ENCODE results near the gene PNISR.
"Not testable (repeated sequence)": the region's sequence is repeated elsewhere in the genome, so short reads cannot be mapped to it uniquely, and the experiment has no call there.

PNISR gene, protein sequence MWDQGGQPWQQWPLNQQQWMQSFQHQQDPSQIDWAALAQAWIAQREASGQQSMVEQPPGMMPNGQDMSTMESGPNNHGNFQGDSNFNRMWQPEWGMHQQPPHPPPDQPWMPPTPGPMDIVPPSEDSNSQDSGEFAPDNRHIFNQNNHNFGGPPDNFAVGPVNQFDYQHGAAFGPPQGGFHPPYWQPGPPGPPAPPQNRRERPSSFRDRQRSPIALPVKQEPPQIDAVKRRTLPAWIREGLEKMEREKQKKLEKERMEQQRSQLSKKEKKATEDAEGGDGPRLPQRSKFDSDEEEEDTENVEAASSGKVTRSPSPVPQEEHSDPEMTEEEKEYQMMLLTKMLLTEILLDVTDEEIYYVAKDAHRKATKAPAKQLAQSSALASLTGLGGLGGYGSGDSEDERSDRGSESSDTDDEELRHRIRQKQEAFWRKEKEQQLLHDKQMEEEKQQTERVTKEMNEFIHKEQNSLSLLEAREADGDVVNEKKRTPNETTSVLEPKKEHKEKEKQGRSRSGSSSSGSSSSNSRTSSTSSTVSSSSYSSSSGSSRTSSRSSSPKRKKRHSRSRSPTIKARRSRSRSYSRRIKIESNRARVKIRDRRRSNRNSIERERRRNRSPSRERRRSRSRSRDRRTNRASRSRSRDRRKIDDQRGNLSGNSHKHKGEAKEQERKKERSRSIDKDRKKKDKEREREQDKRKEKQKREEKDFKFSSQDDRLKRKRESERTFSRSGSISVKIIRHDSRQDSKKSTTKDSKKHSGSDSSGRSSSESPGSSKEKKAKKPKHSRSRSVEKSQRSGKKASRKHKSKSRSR

DNA sequence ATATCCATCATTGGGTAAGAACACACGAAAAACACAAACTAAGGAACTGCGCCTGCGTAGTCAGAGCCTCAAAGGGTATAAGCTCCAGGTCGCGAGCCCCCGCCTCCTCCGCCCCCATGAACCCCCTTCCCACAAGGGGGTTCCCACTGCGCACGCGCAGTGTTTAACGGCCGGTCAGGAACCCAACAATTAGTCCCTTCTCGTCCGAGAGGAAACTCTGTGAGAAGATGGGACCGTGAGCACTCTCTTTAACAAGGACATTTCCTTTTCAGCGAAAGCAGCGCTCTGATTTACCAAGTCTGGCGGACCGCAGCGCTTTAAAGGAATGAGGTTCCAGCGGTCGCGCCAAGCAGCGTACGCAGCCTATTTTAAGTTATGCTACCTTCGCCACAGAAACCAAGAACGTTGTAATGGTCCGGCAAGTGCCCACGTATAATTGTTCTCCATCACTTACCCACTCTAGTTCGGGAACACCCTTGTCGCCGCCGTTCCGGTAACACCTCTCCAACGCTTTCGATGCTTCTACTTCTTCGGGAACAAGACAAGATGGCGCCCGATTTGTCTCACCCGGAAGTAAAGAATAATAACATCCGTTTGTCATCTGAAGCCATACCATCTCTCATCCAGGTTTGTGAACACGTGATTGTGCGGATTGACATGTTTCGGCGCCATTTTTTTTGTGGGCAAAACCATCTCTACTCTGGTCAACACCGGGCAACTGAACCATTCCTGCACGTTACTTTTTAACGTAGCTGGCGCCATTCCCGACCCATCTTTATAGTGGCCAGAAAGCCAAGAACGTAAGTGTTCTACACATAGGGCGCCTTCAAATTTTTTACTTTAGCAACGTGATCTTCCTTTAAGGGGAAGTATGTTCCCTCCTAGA lies at the start of gene PNISR:
PNISR (minus strand) TSS at position 548 of the 886 bp plus-strand sequence. CDS start 10,649 bp downstream, outside the sequence.
- peak; percentile 85 for DNase-seq

DNA sequence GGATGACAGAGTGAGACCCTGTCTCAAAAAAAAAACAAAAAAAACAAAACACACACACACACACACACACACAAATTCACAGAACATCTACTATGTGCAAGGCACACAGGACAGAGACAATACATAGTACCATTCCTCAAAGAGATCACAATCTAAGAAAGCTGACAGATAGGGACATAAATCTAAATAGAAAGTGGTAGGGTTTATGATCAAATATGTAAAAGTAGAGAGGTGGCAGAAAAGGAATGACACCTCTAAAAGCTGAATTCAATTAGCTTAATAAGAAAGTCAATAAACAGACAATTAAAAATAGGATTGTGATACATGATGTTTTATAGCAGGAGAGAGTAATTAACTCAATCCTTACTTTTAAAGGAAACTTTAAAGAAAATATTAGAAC lies 48.6 kb upstream of the PNISR start:
- no peak for DNase-seq

DNA sequence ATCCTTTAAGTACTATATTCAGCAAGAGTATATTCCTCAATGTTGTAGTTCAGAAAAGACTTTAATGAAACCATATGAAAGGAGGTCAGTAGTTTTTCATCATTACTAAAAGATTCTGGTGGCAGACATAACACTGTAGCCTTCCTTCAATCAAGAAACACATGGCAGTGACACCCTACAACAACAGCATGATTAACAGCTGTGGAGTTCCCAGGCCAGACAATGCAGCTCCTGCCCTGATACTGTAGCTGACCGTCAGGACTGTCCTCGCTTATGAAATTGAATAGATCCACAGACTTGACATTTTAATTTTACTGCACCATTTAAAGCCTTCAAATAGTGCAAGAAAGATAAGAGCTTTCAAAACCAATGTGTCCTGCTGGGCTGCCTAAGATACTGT lies 46.5 kb upstream of the PNISR start:
- no peak for DNase-seq

DNA sequence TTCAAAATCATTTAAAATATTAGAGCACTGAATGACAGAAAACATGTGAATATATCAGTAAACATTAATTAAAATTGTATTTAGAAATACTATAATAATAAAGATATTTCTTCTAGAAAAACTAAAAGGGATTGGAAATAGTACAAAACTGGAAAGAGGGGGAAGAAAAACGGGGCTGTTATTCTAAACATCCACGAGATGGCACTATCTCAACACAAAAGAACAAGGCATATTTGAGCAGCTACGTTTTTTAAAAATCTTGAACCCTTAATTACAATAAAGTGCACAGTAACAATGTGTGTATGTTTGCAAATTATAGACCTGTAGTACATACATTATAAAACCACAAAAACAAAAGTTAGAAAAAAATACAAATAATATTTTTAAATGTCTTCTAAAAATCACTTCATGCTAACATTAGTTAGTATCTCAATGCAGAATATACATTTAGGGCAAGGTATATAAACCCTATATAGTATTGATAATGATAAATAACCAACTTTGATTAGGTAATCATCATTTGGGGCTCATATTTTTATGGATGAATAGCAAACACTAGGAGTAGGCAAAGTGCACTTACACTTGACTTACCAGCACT lies 42.5 kb upstream of the PNISR start:
- DNase-seq = peak; percentile 15

DNA sequence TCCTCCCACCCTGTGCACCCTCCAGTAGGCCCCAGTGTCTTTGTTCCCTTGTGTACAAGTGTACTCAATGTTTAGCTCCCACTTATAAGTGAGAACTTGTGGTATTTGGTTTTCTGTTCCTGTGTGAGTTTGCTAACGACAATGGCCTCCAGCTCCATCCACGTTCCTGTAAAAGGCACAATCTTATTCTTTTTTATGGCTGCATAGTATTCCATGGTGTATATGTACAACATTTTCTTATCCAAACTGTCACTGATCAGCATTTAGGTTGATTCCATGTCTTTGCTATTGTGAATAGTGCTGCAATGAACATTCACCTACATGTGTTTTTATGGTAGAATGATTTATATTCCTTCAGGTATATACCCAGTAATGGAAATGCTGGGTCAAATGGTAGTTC lies 34.0 kb upstream of the PNISR start:
- DNase-seq = not testable (repeated sequence)

DNA sequence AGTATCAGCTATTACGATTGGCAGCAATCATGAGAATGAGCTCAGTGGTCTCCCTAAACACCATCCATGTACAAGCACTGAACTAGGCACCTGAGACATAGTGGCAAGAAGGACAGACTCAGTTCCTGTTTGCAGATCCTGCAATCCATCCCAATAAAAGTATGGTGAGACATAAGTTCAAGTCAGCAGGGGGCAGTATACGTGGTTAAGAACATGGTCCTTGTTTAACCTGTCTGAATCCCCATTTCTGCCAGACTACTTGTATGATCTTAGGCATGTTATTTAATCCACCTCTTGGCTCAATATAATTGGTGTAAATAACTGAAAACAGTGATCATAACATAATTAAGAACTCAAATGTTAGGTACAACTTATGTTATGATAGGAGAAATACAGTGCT lies 33.2 kb upstream of the PNISR start:
- peak; percentile 16 for DNase-seq

DNA sequence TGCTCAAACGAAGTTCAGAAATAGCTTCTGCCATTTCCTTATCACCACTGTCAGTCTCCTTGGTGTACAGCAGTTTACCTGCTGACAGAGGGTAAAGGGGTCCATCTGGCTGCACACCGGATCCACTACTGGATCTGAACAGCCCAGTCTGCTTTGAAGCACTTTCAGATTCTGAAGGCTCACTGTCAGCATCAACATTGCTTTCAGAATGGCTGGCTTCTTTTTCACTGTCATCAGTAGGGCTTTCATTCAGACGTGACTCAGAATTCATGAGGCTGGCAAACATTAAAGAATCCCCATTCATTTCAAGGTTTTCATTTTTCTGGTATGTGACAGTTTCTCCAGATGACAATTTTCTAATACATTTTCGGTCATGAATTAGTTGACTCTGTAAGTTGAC lies 21.0 kb upstream of the PNISR start:
- no peak for DNase-seq

DNA sequence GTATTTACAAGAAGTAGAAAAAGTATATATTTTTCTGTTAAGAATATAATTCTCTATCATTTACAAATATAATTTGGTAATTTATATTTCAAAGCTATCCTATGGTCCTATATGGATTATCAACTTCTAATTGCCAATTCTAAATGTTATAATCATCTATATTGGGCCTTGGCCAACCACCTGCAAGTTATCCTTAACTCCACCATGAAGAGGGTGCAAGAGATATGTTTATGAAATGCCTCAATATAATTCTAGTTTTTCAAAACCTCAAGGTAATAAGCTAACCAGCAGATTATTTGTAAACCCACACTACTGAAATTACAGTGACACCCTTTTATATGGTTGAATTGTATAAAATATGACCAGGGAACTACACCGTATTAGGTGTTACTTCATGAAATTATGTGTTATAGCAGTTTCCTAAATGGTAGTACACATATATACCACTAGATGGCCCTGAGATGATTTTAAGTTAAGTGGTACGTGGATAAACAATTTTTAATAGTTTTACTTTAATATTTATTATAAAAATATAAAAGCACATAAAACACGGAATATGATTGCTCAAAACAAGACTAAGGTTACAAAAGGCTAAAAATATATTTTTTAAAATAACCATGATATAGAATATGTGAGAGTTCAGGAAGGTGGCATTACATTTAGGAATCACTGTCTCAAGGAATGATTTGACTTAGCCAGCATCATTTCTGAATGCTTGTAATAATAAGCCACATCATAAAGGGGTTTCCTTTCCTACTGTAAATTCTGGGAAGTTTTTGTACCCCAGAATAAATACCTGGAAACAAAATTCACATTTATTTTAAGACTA lies 9.8 kb upstream of the PNISR start:
- DNase-seq = peak; percentile 4

DNA sequence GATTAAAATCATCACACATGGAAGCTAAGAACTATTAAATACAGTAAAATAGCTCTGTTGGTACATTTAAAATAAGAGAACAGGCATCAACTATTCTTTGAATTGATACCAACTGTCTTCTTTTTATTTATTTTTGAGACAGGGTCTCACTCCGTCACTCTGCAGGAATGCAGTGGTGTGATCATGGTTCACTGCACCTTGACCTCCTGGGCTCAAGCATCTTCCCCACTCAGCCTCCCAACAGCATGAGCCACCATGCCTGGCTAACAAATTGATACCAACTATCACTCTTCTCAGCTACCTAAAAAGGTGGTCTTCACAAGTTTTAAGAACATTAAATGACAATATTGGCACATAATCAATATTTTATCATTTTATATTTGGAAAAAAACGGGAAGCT lies 7.8 kb upstream of the PNISR start:
- no peak for DNase-seq

DNA sequence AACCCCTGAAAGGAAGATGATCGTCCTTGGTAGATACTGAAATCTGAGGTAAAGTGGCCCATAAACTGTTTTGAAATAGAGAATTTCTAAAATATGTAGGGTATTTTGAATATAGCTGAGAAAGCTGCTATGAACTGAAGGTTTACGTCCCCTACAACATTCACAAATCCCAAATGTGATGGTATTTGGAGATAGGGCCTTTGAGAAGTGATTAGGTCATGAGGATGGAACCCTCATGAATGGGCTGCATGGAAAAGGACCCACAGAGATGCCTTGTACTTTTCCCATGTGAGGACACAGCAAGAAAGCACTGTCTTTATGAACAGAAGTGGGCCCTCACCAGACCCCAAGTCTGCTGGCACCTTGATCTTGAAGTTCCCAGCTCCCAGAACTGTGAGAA lies 6.8 kb upstream of the PNISR start:
- no peak for DNase-seq

DNA sequence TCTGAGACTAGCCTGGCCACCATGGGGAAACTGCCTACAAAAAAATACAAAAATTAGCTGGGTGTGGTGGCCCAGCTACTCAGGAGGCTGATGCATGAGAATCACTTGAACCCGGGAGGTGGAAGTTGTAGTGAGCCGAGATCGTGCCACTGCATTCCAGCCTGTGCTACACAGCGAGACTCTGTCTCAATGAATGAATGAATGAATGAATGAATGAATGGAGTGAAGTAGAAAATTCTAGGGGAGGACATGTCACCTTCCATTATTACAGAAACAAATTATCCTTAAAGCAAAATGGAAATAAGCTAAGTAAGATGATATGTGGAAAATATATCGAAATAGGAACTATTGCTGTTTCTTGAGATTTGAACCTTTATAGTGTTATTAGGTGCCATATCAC lies 2.9 kb upstream of the PNISR start:
- no peak for DNase-seq

DNA sequence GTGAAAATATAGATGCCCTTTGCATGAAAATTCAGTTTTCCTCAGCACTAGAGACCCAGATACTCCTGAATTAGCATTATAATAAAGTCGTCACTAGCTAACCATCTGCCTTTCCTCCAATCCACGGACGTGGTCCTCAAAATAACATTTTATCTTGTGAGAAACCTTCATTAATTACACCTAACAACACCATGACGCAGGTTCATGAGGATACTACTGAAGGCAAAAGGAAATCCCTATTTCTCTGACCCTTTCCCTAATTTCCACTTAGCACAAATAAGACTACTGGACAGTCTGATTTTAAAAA lies 1.3 kb upstream of the PNISR start:
- DNase-seq = no peak

DNA sequence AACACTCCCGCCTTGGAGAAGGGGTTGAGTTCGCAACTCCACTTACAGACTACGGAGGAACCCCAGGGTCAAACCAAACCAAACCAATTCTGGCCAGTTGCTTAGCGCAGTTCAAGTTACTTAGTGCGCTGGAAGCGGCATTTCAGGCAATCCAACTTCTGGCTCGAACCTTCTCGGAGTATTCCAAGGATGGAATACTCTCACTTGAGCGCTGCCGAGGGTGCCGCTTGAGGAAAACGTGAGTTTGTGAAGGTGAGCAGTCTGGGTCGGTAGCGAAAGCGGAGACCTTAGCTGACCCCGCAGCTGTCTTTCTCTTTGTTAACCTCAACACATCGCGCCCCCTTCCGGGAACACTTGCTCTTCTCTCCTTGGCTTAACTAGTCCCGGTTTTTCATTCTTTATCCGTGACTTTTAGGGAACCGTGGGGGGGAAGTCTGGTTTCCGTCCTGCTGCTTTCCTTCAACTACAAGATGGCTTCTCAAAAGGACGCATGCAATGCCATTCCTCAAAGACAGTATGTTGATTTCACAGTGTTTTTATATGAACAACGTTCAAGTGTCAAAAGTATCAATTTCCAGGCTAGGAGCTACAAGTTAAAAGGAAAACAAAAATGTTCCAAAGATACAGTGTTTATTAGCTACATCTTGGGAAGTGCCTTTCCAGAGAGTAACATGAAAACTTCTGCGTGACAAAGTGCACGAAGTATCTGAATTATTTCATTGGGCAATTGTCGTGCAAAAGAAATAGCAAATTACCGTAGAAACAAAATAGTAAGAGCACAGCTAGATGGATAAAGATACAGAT lies 741 bp upstream of the PNISR start:
- DNase-seq = peak; percentile 85

DNA sequence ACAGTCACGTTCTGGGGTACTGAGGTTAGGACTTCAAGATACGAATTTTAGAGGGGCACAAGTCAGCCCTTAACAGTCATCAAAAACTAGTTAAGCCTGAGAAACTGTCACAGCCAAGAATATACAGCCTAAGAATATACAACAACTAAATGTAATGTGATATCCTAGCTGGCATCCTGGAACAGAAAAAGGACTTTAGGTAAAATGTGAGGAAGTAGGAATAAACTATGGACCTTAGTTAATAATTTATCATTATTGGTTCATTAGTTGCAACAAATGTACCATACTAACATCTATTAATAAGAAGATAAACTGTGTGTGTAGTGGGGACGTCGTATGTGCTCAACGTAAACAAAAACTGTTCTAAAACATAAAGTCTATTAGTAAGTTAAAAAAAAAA lies 1.1 kb downstream of the PNISR start:
- DNase-seq = no peak

DNA sequence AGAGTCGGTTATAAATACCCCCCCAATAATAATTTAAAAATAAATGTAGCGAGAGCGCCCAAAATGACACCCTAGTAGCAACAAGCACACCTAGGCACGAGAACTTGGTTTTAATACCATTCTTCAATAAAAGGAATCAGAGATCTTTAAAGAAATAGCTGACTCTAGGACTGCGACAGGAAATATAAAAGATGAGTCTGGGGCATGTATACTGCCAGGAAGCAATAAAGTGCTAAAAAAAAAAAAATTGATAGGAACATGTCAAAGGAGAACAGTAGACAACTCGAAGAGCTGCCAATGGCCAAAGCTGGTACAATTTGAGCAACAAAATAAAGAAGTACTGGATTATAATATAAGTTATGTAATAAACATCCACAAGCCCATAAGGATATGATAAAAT lies 2.2 kb downstream of the PNISR start:
- no peak for DNase-seq

DNA sequence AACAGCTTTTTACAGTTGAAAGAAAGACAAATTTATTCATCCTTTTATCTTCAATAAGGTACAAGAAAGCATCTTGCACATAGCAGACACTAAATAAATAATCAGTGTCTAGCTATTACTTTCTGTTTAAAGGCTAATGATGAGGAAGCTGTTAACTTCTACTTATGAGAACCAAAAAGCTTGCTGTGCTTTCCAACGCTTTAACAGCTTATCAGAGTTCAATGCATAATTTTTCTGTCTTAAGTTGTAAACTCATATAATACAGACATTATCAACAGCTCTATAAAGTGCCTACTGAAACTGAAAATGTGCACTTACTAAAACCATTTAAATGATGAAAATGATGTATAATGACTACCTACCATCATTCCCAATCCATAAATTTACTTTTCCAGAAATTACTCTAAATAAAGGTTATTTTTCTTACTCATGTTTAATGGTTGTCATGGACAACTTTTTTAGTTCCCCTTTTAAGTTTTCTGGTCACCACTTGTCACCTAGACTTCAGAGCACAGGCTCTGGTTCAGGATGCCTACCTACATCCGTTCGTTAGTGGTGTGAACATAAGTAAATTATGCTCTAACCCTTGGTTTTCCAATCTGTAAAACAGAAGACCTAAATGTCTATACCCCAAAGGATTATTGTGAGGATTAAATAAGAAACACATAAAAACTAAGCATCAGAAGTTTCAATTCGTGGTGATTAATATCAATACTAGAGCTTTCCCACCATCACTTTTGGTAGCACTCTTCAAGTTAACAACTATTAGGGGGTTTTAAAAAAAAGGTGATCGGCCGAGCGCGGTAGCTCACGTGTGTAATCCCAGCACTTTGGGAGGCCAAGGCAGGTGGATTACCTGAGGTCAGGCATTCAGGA lies 8.0 kb downstream of the PNISR start:
- no peak for DNase-seq

DNA sequence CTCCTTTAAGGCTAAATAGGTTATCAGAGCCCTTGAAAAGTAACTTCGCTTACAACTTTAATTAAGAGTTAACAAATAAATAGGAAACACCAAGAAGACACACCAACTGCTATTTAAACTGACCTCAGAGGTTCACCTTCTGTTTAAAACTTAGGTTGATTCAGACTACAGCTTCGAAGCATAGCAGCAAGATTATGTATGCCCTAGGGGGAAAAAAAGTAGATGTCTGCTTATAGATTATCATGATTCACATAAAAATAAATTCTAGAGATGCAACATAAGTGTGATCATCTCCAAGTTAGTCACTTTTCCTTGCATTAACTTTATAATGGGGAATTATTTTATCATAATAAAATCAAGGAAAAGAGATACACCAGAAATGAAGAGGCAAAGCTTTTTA lies 8.9 kb downstream of the PNISR start:
- no peak for DNase-seq

DNA sequence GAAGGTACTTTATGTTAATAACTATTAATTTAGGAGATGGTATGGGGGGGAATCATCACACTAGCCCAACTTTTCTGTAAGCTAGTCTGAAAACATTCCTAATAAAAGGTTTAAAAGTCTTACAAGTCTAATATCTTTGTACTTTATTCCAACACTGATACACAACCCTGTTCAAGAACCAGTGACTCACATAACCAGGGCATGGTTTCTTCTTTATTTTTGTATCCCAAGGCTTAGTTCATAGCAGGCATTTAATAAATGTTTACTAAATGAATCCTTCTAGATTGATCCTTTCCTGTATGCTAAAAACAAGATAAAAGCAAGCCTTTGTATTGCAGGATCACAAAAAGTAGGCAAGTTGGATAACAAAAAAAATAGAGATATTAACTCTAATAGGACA lies 9.7 kb downstream of the PNISR start:
- DNase-seq = no peak

DNA sequence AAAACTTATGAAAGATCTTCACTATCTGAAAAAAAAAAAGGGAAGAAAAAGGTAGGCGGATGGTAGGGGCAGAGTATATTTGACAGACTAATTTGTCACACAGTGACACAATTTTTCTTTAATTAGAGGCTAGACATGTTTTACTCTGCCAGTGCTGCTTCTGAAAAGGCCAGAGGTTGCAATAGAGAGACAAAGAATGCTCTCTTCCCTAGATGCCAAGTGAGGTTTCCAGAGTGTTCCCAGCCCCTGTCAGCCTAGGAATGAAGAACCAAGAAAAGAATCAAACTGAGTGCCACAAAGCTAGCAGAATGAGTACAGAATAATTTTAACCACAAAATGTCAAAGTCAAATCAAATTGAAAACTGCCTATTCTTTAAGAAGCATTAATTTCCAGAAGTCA lies 13.0 kb downstream of the PNISR start:
- no peak for DNase-seq

DNA sequence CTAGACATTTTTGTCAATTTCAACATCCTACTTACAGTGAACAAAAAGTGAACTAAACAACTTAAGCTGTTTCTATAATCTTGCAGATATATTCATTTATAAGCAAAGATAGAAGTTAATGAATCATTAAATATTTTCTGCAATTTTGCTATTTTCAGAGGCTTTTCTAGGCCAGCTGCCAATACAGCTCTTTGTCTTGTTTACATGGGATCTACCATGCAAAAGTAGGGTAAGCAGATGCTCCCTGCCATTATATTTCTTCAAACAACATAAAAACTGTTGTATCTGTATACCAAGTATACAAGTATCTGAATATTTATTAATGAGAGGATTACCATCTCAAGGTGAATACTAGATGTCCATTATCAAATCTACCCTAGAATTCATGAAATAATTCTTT lies 15.4 kb downstream of the PNISR start:
- no peak for DNase-seq

All from NCI-H510A treated with DMSO at 0.1 percent for 48 hours (cell line).